ENCODE measurements around the gene AGBL1.

- TF ChIP-seq TAF1 (IDR thresholded peaks at IDR 0.05; ENCODE audit: borderline replicate concordance, insufficient read depth, low read length) = no peak
- TF ChIP-seq FOXP2 (optimal IDR thresholded peaks at IDR 0.05; ENCODE audit: borderline replicate concordance, extremely low read depth, extremely low read length, insufficient read depth) = no peak
- TF ChIP-seq POLR2AphosphoS5 (IDR thresholded peaks at IDR 0.05; ENCODE audit: low read depth, low read length) = no peak
- TF ChIP-seq, protein P1, sequence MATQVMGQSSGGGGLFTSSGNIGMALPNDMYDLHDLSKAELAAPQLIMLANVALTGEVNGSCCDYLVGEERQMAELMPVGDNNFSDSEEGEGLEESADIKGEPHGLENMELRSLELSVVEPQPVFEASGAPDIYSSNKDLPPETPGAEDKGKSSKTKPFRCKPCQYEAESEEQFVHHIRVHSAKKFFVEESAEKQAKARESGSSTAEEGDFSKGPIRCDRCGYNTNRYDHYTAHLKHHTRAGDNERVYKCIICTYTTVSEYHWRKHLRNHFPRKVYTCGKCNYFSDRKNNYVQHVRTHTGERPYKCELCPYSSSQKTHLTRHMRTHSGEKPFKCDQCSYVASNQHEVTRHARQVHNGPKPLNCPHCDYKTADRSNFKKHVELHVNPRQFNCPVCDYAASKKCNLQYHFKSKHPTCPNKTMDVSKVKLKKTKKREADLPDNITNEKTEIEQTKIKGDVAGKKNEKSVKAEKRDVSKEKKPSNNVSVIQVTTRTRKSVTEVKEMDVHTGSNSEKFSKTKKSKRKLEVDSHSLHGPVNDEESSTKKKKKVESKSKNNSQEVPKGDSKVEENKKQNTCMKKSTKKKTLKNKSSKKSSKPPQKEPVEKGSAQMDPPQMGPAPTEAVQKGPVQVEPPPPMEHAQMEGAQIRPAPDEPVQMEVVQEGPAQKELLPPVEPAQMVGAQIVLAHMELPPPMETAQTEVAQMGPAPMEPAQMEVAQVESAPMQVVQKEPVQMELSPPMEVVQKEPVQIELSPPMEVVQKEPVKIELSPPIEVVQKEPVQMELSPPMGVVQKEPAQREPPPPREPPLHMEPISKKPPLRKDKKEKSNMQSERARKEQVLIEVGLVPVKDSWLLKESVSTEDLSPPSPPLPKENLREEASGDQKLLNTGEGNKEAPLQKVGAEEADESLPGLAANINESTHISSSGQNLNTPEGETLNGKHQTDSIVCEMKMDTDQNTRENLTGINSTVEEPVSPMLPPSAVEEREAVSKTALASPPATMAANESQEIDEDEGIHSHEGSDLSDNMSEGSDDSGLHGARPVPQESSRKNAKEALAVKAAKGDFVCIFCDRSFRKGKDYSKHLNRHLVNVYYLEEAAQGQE (IDR thresholded peaks at IDR 0.05; ENCODE audit: insufficient read depth in 1 of 2, low read depth in 2 of 2, low read length in 2 of 2) = no peak
- TF ChIP-seq SIN3A (IDR thresholded peaks at IDR 0.05; ENCODE audit: borderline replicate concordance, insufficient read depth, low read length) = no peak
Observed at GRCh38 chr15:86488046-86488445, 408.4 kb downstream of the AGBL1 start.

All from PFSK-1 (cell line).